Measurements from ENCODE around the gene KREMEN1. TPM values are rescaled to one million over a fixed set of nuclear protein-coding genes. Genes with fewer than 3 reads are reported as not detected.

KREMEN1 gene
- total RNA-seq, 4 donors from 2014 or later: 11.1 to 23.8 (median 13.9) TPM

DNA sequence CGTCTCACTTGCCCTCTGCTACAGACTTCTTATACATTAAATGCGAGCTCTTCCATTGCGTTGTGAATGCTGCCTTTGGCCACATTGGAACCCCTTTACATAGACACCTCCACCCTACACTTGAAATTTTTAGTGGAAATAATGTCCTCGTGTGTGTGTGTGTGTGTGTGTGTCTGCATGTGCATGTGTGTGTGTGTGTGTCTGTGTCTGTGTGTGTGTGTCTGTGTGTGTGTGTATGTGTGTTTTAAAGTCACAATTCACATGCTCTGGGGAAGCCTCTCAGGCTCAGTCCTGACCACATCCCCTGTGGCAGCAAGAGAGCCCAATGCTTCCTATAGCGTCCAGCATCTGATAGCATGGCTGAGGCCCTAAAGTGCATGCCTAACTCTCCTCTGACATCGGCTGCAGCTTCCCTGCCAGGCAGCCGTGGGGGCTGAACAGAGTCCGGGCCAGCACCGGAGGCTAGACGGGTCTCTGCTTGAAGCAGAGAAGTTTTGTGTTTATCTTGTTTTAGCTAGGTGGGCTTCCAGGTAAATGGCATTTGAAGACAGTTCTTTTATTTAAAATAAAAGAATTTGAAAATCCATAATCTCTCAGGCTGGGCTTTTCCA is 68.3 kb downstream of the KREMEN1 start:
- DNase-seq (ENCODE audit: low spot score) (no peak), ATAC-seq (ENCODE audit: low FRiP score) (no peak)
- TF ChIP-seq, protein P1, sequence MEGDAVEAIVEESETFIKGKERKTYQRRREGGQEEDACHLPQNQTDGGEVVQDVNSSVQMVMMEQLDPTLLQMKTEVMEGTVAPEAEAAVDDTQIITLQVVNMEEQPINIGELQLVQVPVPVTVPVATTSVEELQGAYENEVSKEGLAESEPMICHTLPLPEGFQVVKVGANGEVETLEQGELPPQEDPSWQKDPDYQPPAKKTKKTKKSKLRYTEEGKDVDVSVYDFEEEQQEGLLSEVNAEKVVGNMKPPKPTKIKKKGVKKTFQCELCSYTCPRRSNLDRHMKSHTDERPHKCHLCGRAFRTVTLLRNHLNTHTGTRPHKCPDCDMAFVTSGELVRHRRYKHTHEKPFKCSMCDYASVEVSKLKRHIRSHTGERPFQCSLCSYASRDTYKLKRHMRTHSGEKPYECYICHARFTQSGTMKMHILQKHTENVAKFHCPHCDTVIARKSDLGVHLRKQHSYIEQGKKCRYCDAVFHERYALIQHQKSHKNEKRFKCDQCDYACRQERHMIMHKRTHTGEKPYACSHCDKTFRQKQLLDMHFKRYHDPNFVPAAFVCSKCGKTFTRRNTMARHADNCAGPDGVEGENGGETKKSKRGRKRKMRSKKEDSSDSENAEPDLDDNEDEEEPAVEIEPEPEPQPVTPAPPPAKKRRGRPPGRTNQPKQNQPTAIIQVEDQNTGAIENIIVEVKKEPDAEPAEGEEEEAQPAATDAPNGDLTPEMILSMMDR (IDR thresholded peaks at IDR 0.05): no peak

DNA sequence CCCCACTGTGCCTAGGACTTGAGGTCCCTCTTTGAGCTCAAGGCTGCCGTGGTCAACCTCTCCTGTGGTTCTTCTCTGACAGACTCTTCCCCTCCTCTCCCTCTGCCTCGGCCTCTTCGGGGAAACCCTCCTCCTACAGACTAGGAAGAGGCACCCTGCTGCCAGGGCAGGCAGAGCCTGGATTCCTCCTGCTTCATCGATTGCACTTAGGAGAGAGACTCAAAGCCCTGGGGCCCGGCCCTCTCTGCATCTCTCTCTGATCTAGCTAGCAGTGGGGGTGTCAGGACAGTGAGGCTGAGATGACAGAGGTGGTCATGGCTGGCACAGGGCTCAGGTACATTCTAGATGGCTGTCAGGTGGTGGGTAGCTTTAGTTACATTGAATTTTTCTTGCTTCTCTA is 69.3 kb downstream of the KREMEN1 start:
- TF ChIP-seq, protein P1 (IDR thresholded peaks at IDR 0.05): no peak
- DNase-seq (ENCODE audit: low spot score): no peak
- ATAC-seq (ENCODE audit: low FRiP score): no peak

DNA sequence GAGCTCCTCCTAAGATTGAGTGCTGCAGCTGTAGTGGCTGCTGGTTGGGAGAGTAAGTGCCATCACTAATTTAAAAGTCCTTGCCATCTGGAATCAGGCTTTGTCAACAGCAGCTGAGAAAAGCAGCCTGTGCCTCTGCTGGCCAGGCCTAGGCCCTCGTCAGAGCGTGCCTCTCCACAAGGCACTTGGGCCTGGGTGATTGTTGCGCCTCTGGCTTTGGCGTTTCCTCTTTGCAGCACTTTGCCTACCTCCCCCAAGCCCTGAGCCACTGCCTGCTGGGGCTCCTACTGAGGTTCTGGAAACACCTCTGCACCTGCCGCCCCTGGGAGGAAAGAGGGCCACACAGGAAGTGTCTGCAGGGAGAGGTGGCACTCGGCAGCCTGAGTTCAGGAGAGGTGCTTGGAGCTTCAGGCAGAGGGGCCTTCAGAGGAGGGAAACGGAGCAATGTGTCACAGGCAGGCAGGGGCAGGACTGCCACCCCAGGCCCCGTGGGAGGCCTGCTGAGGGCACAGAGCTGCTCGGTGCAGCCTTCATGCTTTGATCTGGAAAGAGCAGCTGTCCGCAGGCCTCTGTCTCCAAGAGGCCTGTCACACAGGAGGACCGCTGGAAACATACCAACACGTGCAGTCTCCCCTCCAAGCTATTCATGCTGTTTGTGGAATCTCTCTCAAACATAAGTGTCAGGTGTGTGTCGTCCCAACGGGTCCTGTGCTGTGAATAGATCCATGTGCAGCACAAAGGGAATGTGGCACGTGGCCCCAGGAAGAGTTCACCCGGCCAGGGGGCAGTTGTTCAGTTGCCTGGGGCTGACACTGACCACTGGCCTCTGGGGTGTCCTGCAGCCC is 71.3 kb downstream of the KREMEN1 start:
- DNase-seq (ENCODE audit: low spot score): no peak
- ATAC-seq (ENCODE audit: low FRiP score): no peak
- TF ChIP-seq, protein P1 (IDR thresholded peaks at IDR 0.05): no peak

DNA sequence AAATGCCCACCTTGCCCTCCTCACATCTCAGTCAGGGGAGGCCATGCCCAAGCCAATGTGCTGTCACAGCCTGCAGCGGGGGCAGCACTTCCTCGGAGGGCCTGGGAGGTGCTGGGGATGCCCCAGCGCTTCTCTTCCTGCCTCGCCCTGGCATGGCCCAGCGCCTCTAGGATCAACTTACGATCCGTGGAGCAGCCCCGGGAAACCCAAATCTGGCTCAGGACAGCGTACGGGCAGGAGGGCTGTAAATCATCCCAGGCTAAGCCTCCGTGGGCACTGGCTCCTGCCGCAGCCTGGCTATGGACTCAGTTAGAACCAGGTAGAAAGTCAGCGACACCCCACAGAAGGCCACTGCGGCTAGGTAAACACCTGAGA is 71.9 kb downstream of the KREMEN1 start:
- TF ChIP-seq, protein P1 (IDR thresholded peaks at IDR 0.05): no peak
- no peak for ATAC-seq (ENCODE audit: low FRiP score)
- no peak for DNase-seq (ENCODE audit: low spot score)

DNA sequence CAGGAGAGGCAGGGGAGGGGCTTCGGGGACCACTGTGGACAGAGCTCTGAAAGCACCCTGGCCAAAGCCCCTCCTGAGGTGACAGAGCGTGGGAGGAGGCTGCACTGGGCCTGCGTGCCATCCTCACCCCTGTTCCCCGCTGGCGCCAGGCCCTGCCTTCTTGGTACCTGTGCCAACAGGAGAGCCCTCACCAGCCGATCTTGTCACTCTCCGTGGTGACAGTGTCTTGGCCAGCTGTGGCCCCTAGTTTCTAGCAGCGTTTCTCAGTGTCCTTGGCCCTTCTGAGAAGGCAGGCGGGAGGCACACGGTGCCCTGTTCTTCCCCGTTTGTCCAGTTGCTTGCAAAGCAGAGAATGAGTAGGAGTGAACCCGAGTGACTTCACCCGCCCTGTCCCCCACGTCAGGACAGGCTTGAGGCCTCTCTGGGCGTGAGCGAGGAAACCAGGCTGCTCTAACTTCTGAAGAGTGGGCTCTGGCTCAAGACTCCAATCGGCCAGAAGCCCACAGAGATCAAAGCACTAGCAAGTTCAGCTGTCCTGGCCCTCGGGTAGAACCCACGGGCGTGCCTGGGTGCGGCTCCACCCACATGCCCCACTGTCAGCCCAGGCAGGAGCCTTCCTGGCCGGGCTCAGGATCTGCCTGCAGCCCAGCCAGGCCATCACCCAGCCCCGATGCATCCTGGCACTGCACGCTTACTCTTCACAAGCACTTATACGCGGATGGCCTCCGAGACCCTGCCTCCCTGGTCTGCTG is 72.7 kb downstream of the KREMEN1 start:
- DNase-seq (ENCODE audit: low spot score) (no peak), ATAC-seq (ENCODE audit: low FRiP score) (peak; percentile 25)
- TF ChIP-seq, protein P1 (IDR thresholded peaks at IDR 0.05): no peak

DNA sequence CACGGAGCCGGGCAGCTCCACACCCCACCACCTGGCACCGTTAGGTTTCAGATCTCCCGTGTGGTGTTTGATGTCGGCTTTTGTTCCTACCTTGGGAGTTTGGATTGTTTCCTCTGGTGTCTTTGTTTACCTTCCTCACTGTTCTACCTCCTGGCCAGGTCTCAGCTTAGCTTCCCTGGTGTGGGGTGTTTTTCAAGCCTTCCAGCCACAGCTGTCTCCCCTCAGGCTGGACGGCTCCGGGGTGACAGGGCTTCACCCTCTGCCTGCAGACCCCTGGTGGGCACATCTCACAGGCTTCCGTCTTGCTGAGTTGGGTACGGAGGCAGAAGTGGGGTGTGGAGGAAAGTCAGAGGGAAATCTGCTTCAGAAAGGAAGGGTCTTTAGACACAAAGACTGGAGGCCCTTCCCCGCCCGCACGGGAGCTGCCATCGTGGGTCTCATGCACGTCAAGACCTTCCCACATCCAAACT is 73.3 kb downstream of the KREMEN1 start:
- no peak for DNase-seq (ENCODE audit: low spot score)
- ATAC-seq (ENCODE audit: low FRiP score): no peak

More for the DNA sequence above, 73.3 kb downstream of the KREMEN1 start:
- TF ChIP-seq, protein P1 (IDR thresholded peaks at IDR 0.05): no peak

Measured in omental fat pad (tissue), 4 donors.